SK-N-MC (cell line): ENCODE data around the gene PHACTR3.

ENCODE experiments used
- EZH2 ChIP-seq: fragments of 200-600 bp; sonication (generic); IDR thresholded peaks from one replicate; pipeline ENCODE4 v1.6.1; 2017; ENCODE audit warnings: antibody characterized with exemption
- FOXP2 ChIP-seq: optimal IDR thresholded peaks from 2 replicates; pipeline ENCODE3; 2011; ENCODE audit warnings: mild to moderate bottlenecking, moderate library complexity; ENCODE audit not compliant: insufficient read depth; ENCODE audit errors: extremely low read length, control extremely low read depth
- POLR2AphosphoS5 ChIP-seq: IDR thresholded peaks from 2 replicates; pipeline ENCODE4 v1.6.1; 2012; ENCODE audit warnings: mild to moderate bottlenecking, low read depth, low read length, borderline replicate concordance

DNA sequence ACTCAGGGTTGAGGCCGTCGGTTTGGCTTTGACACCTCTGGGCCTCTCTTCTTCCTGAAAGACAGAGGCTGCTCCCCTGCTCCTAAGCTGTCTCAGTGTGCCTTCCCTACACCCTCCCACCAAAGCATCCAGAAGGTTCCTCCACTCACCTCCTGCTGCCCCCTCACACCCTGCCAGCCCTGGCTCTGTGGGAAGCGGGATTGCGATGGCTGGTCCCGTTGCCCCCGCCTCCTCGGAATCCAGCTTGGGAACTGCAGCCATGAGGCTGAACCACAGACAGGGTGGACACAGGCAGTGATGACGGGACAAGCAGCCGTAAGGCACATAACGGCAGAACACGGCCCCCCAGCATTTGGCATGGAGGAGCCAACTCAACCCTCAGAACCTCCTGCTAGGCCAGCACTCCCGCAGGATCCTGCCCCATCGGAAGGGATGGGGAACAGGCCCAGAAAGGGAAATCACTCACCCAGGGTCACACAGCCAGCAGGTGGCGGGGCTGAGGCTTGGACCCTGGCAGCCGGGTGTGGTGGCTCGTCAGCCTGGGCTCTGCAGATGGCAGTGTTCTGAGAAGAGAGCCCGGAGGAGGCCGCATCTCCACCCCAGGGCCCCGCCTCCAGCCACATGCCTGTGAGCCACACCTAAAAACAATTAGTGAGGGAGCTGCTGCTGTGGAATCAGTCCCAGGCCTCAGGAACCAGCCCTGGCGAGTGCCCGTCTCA is 139.6 kb downstream of the PHACTR3 start:
- no peak for TF ChIP-seq EZH2
- no peak for TF ChIP-seq POLR2AphosphoS5
- TF ChIP-seq FOXP2 = no peak
